Stimulated activated CD4-positive, alpha-beta T cell treated with anti-CD3 and anti-CD28 coated beads, TNF-alpha, amount 100 ng/mL, for 1 hour (primary cell): Measurements from ENCODE around the gene TTLL11.

Experiments
- DNase-seq, 3 donors: peaks; one replicate each; pipeline ENCODE4 v3.0.0-alpha.2; 2020; ENCODE audit warnings: low read depth in 3 of 3, low spot score in 1 of 3

Gene TTLL11

DNA sequence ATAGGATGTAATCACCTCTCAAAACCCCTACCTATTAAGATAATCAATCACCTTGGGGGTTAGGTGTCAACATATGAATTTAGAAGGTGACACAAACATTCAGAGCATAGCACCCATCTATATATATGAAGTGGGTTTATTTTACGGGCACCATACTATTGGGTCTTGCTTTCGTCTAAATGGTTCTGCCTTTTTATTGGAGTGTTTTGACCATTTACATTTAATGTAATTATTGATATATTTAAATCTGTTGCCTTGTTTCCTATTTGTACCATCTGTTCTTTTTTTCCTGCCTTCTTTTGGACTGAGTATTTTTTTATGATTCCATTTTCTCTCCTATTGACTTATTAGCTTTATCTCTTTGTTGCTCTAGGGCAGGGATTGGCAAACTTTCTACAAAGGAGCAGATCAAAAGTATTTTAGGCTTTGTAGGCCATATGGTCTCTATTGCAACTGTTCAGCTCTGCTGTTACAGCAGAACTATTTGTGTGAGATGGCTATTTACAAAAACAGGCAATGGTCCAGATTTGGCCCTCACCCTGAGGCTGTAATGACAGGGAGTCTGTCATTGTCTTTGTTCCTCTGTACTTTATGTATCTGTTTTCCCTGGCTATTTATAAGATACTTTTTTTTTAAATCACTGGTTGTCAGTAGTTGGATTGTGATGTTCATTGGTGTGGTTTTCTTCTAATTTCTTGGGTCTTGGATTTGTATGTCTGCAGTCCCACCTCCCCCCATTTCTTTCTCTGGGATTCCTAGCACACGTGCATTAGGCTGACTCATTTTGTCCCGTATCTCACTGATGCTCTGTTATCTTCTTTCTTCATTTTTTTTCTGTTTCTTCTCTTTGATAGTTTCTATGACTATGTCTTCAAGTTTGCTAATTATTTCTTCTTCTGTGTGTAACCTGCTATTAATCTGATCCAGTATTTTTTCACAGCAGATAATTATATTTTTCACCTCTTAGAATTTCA is 314.6 kb downstream of the TTLL11 start:
- no peak for DNase-seq

GRCh38 chr9:121776739-121777637 is 316.1 kb downstream of the TTLL11 start:
- no peak for DNase-seq

DNA sequence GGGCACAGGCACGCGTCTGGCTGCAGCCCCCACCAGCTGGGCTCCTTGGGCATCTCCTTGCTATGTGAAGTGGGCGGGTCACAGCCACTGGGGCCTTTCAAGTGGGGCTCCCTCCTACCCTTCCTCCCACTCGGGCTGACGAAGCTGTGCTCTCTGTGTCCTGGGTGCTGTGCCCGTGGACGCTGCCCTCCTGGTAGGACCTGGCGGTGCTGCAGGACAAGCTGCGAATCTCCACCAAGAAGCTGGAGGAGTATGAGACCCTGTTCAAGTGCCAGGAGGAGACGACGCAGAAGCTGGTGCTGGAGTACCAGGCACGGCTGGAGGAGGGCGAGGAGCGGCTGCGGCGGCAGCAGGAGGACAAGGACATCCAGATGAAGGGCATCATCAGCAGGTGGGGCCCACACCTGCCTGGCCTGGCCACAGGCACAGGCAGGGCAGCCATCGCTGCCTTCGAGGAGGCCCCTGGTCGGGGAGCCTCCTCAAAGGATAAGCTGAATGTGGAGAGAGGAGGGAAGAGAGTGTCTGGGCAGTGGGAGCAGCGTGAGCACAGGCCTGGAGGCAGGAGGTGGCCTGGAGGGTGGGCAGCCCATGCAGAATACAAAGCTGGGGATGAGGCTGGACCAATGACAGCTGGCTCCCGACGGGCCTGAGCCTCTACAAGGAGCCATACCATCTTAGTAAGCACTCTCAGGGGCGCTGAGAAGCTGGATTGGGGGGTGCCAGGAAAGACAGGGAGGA is 316.9 kb downstream of the TTLL11 start:
- no peak for DNase-seq

- no peak for DNase-seq
These were observed 318.1 kb downstream of the TTLL11 start for GRCh38 chr9:121774715-121775613.

GRCh38 chr9:121773954-121774714 is 319.0 kb downstream of the TTLL11 start:
- DNase-seq: no peak

- DNase-seq: no peak
These were observed 319.7 kb downstream of the TTLL11 start for GRCh38 chr9:121773286-121773953.

GRCh38 chr9:121772600-121773285 is 320.4 kb downstream of the TTLL11 start:
- no peak for DNase-seq
